ENCODE results near the gene PEX1. TPM values are rescaled to one million over a fixed set of nuclear protein-coding genes. Genes with fewer than 3 reads are reported as not detected.

The PEX1 gene
- total and polyA plus RNA-seq, 3 donors from 2014 or later = 20.4 to 29.4 (median 27.4) TPM

DNA sequence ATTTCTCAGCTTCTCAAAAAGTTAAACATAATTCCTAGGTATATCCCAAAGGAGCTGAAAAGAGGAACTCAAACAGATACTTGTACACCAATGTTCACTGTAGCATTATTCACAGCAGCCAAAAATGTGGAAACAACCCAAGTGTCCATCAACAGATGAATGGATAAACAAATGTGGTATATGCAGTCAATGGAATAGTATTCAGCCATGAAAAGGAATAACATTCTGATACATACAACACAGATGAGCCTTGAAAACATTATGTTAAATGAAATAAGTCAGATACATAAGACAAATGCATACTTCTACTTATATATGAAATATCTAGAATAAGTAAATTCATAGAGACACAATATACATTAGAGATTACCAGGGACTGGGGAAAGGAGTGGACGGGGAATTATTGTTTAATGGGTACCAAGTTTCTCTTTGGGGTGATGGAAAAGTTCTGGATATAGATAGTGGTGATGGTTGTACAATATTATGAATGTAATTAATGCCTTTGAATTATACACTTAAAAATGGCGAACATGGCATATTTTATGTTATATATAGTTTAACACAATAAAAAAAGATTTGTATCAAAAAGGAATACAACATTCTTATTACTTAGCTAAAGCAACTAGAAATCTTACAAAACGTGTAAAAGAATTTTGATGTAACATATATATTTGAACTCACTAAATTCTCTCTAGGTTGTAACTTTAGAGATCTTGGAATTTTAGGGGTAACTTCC lies 15.0 kb downstream of the PEX1 start:
- Histone ChIP-seq H3K9me3 (no peaks in the 10 kb centered on the region), H3K4me3 (no peak overlapping the region), H3K4me1 (no peaks in the 10 kb centered on the region), H3K27ac (no peak overlapping the region), H3K27me3 (no peaks in the 10 kb centered on the region), H3K36me3 (ENCODE audit: low read depth, missing control alignments) (no peaks in the 10 kb centered on the region)
- intact Hi-C loops (cut with DNase I; ENCODE audit: low total_unique reads) = no loop called here
- 58 to 77% methylated on average over 3 of the region's 3 CpGs for WGBS, 2 donors
- no peak for DNase-seq
- TF ChIP-seq POLR2A (IDR thresholded peaks at IDR 0.05) = no peak
- TF ChIP-seq, protein P1, sequence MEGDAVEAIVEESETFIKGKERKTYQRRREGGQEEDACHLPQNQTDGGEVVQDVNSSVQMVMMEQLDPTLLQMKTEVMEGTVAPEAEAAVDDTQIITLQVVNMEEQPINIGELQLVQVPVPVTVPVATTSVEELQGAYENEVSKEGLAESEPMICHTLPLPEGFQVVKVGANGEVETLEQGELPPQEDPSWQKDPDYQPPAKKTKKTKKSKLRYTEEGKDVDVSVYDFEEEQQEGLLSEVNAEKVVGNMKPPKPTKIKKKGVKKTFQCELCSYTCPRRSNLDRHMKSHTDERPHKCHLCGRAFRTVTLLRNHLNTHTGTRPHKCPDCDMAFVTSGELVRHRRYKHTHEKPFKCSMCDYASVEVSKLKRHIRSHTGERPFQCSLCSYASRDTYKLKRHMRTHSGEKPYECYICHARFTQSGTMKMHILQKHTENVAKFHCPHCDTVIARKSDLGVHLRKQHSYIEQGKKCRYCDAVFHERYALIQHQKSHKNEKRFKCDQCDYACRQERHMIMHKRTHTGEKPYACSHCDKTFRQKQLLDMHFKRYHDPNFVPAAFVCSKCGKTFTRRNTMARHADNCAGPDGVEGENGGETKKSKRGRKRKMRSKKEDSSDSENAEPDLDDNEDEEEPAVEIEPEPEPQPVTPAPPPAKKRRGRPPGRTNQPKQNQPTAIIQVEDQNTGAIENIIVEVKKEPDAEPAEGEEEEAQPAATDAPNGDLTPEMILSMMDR (IDR thresholded peaks at IDR 0.05) = no peak

GRCh38 chr7:92508946-92509345 lies 19.4 kb downstream of the PEX1 start:
- no peaks in the 10 kb centered on the region for H3K27me3 ChIP-seq
- H3K36me3 ChIP-seq (ENCODE audit: low read depth, missing control alignments) = no peaks in the 10 kb centered on the region
- DNase-seq = no peak
- no peak overlapping the region for H3K27ac ChIP-seq
- intact Hi-C loops (cut with DNase I; ENCODE audit: low total_unique reads) = no loop called here
- H3K4me3 ChIP-seq = no peak overlapping the region
- peaks cover 9% of the 10 kb centered on the region for H3K4me1 ChIP-seq
- no peaks in the 10 kb centered on the region for H3K9me3 ChIP-seq
- WGBS, 2 donors = 90 to 97% methylated on average over 5 of the region's 5 CpGs
- no peak for TF ChIP-seq POLR2A (IDR thresholded peaks at IDR 0.05)
- TF ChIP-seq, protein P1 (IDR thresholded peaks at IDR 0.05) = no peak

- Histone ChIP-seq H3K36me3 (ENCODE audit: low read depth, missing control alignments) (no peaks in the 10 kb centered on the region), H3K27me3 (no peaks in the 10 kb centered on the region), H3K9me3 (no peaks in the 10 kb centered on the region), H3K4me1 (peaks cover 9% of the 10 kb centered on the region), H3K27ac (no peak overlapping the region), H3K4me3 (no peak overlapping the region)
- WGBS, 2 donors = 75% methylated on average over 2 of the region's 2 CpGs
- TF ChIP-seq POLR2A (IDR thresholded peaks at IDR 0.05) = no peak
- TF ChIP-seq, protein P1 (IDR thresholded peaks at IDR 0.05) = no peak
- DNase-seq = no peak
- intact Hi-C loops (cut with DNase I; ENCODE audit: low total_unique reads) = no loop called here
Observed at GRCh38 chr7:92506363-92506762, 22.0 kb downstream of the PEX1 start.

GRCh38 chr7:92504563-92504962 lies 23.8 kb downstream of the PEX1 start:
- Histone ChIP-seq H3K4me3 (no peak overlapping the region), H3K27ac (peak overlapping the region in 1 of 2 donors; percentile 8), H3K36me3 (ENCODE audit: low read depth, missing control alignments) (no peaks in the 10 kb centered on the region), H3K9me3 (no peaks in the 10 kb centered on the region), H3K27me3 (no peaks in the 10 kb centered on the region), H3K4me1 (peaks cover 9% of the 10 kb centered on the region)
- intact Hi-C loops (cut with DNase I; ENCODE audit: low total_unique reads) = no loop called here
- peak; percentile 83 for DNase-seq
- WGBS, 2 donors = 34 to 39% methylated on average over 3 of the region's 3 CpGs
- TF ChIP-seq POLR2A (IDR thresholded peaks at IDR 0.05) = no peak
- TF ChIP-seq, protein P1 (IDR thresholded peaks at IDR 0.05) = no peak

DNA sequence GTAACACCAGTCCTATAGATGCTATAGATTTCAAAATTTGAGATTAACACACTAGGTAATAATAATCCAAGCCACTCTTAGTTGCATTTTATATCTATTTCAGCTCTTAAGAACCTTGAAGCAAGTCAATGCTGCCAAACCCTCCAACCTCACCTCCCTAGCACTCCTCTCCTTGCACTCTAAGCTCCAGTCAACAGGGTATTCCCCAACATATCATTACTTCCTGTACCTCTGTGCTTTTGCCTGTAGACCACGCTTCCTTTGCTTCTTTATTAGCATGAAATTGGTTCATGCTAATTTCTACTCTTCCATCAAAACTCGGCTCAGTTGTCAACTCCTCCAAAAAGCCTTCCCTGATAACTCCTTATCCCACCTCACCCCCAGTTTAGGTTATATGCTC lies 24.6 kb downstream of the PEX1 start:
- WGBS, 2 donors = 83 to 87% methylated on average over 2 of the region's 2 CpGs
- Histone ChIP-seq H3K4me3 (no peak overlapping the region), H3K27me3 (no peaks in the 10 kb centered on the region), H3K9me3 (no peaks in the 10 kb centered on the region), H3K4me1 (peaks cover 9% of the 10 kb centered on the region), H3K27ac (no peak overlapping the region), H3K36me3 (ENCODE audit: low read depth, missing control alignments) (no peaks in the 10 kb centered on the region)
- intact Hi-C loops (cut with DNase I; ENCODE audit: low total_unique reads) = no loop called here
- TF ChIP-seq, protein P1 (IDR thresholded peaks at IDR 0.05) = no peak
- no peak for TF ChIP-seq POLR2A (IDR thresholded peaks at IDR 0.05)
- DNase-seq = no peak

Data from testis (tissue), 3 donors.